GM12891 (cell line): ENCODE measurements around the gene ANKRD9.
"Not testable (repeated sequence)": the region's sequence is repeated elsewhere in the genome, so short reads cannot be mapped to it uniquely, and the experiment has no call there.

Experiments used
- DNase-seq: peaks from one replicate; pipeline ENCODE4 v3.0.0; 2011; ENCODE audit warnings: low spot score; ENCODE audit not compliant: insufficient read length
- FAIRE-seq: peaks from 2 replicates; lab custom pipeline; 2011; peaks lifted over from hg19 to GRCh38; lab: Jason Lieb, UNC
- PAX5 ChIP-seq: IDR thresholded peaks from 2 replicates; pipeline ENCODE4 v1.6.1; 2011; ENCODE audit warnings: low read length, moderate library complexity, mild to moderate bottlenecking; ENCODE audit not compliant: insufficient read depth, severe bottlenecking
- POLR2A ChIP-seq: IDR thresholded peaks from 2 replicates; pipeline ENCODE4 v1.6.1; 2011; ENCODE audit warnings: low read depth, low read length, control low read depth
- POLR2AphosphoS5 ChIP-seq: IDR thresholded peaks from 2 replicates; pipeline ENCODE4 v1.6.1; 2011; ENCODE audit warnings: low read depth, low read length, control low read depth
- POU2F2 ChIP-seq: IDR thresholded peaks from 2 replicates; pipeline ENCODE4 v1.6.1; 2011; ENCODE audit warnings: low read depth, mild to moderate bottlenecking, control low read depth, low read length, moderate library complexity
- SPI1 ChIP-seq: IDR thresholded peaks from 2 replicates; pipeline ENCODE4 v1.6.1; 2011; ENCODE audit warnings: low read depth, low read length, control low read depth
- TAF1 ChIP-seq: IDR thresholded peaks from 2 replicates; pipeline ENCODE4 v1.6.1; 2011; ENCODE audit warnings: low read depth, low read length, control low read depth

The ANKRD9 gene

DNA sequence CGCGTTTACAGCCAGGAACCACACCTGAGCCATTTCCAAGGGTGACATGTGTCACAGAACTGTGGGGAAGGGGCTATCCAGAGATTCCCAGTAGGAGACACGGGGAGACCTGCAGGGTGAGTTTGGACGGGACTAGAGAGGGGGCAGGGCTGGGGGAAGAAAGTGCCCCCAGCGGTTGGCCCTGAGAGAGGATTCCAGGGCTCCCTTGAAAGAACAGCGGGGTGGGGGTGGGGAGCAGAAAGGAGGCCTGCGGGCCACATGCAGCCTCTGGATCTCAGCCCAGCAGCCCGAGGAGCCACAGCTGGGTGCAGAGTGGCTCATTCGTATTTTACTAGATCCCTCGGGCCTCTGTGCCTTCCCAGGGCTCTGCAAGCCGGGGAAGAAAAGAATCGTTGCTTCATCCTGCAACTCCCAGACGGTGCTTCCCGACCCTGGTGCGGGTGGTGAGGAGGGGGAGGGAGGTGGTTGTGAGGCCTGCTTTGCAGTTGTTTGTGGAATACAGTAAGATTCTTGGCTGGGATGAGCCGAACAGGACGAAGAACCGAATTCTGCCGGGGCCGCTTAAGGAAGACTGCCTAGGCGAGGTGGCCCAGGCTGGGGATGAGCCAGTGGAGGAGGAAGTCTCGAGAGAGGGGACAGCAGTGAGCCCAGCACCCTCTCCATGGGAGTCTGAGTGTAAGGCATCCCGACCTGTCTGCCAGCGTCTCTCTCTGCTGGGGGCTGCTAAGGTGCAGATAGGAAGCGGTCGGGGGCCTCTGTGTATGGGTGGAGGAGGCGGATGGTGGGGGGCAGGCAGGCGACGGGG lies 36.1 kb upstream of the ANKRD9 start:
- DNase-seq (no peak), FAIRE-seq (no peak)
- TF ChIP-seq POLR2A (no peak), PAX5 (no peak), POU2F2 (no peak), POLR2AphosphoS5 (no peak), SPI1 (no peak), TAF1 (no peak)

DNA sequence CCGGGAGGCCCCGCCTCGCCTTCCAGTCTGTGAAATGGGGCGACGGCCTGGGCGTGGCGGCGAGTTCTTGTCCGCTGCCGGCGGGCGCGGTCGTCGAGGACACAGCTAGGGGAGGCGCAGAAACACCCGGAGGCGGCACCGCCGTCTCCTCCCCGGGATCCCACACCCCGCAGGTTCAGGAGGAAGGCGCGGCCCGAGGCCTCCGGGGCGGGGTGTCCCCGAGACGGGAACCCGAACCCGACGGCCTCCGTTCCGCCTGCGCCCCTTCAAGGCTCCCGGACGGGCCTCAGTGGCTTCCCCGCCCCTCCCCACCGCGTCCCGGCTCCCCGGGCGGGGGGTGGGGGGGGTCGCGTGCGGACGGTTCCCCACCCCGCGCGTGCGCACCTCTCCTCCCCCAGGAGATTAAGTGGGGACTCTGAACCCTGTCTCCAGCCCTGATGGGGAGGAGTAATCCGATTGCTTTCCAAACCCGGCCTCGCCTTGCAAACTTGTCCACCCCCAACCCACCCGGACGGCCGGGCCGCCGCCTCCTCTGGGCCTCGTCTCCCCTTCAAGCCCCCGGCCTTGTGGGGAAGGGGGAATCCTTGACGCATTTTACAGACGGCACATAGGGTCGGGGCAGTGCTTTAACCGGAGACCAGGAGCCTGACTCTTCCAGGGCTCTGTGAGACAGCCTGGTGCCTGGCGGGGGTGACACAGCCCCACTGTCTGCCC lies 35.3 kb upstream of the ANKRD9 start:
- no peak for FAIRE-seq
- DNase-seq, result no peak
- no peak for TF ChIP-seq SPI1
- TF ChIP-seq PAX5, result no peak
- no peak for TF ChIP-seq POLR2A
- TF ChIP-seq TAF1, result no peak
- TF ChIP-seq POU2F2, result no peak
- no peak for TF ChIP-seq POLR2AphosphoS5

DNA sequence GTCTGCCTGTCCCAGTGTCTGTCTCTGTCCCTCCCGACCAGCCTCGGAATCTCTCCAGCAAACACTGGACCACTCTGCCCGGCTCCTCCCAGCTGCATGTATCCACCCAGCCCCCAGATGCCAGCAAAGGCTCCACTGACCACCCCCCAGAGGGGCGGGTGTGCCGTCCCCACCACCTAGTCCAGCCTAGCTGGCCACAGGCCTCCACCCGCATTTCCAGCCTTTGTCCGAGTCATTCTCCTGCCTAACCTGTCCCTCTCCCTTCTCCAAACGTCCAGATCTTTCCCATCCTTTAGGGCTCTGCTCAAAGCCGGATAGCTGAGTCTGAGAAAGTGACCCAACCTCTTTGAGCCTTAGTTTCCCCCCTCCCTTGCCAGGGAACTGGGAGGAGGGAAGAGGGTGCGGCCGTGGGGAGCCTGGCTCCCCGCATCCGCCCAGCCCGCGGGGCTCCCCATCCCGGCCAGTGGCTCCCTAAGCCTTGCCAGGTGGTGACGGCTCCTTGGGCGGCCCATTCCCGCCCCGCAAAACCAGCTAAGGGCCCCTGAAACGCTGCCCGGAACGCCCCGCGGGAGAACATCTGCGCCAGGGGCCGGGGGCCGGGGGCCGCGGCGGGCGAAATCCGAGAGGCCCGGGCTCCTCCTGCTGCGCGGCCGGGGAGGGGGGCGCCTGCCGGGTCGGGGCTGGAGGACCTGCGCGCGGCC lies 34.6 kb upstream of the ANKRD9 start:
- DNase-seq (no peak), FAIRE-seq (no peak)
- no peak for TF ChIP-seq POU2F2
- TF ChIP-seq PAX5, result no peak
- TF ChIP-seq POLR2AphosphoS5, result no peak
- no peak for TF ChIP-seq POLR2A
- no peak for TF ChIP-seq TAF1
- no peak for TF ChIP-seq SPI1

- DNase-seq (no peak), FAIRE-seq (no peak)
- TF ChIP-seq TAF1, result no peak
- TF ChIP-seq PAX5, result no peak
- TF ChIP-seq POLR2AphosphoS5, result no peak
- TF ChIP-seq SPI1, result no peak
- TF ChIP-seq POU2F2, result no peak
- TF ChIP-seq POLR2A, result no peak
Observed at GRCh38 chr14:102541771-102542170, 32.2 kb upstream of the ANKRD9 start.

GRCh38 chr14:102541029-102541491 lies 31.5 kb upstream of the ANKRD9 start:
- not testable (repeated sequence) for DNase-seq, FAIRE-seq

GRCh38 chr14:102540315-102541028 lies 30.9 kb upstream of the ANKRD9 start:
- FAIRE-seq, result no peak
- TF ChIP-seq TAF1 (no peak), SPI1 (no peak), POU2F2 (no peak), POLR2A (no peak), POLR2AphosphoS5 (no peak), PAX5 (no peak)
- no peak for DNase-seq

DNA sequence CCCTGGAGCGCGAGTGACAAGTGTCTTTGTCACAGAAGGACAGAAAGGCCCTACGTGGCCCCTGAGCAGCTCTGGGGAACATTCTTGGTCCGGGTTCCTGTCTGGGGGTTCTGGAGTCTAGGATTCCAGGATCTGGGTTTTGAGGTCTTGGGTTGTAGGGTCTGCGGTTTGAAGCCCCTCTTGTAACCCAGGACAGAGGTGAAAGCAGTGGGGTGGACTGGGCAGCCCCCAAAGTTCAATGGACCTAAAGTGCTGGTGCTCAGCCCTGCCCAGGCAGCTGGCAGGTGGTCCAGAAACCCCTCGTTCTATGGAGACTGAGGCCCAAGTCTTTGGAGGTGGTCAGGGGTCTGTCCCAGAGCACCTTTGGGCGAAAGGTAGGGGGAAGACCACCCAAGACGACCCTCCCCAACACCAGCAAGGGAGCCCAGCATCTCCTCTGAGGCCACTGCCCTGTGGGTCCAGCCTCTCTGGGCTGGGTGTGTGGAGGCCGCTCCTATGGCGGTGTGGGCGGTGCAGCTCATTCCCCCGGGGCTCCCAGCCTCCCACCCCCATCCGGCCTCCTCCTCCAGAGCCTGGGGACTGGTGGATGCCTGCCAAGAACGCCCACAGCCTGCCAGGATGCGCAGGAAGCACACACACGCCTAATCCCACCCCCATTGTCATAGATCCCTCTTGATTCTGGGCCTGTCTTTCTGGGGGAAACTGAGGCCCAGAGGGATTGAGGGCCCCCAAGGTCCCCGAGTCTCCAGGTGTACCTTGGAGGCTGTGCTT lies 30.2 kb upstream of the ANKRD9 start:
- DNase-seq (no peak), FAIRE-seq (no peak)
- no peak for TF ChIP-seq POU2F2
- no peak for TF ChIP-seq TAF1
- no peak for TF ChIP-seq PAX5
- no peak for TF ChIP-seq POLR2AphosphoS5
- no peak for TF ChIP-seq POLR2A
- TF ChIP-seq SPI1, result no peak

GRCh38 chr14:102538602-102539543 lies 29.3 kb upstream of the ANKRD9 start:
- DNase-seq (no peak), FAIRE-seq (no peak)
- TF ChIP-seq POLR2A, result no peak
- no peak for TF ChIP-seq PAX5
- TF ChIP-seq TAF1, result no peak
- no peak for TF ChIP-seq SPI1
- no peak for TF ChIP-seq POU2F2
- no peak for TF ChIP-seq POLR2AphosphoS5
